CD4-positive, alpha-beta T cell treated with Interleukin-21 for 1 hour (primary cell): ENCODE results near the gene ARFIP1.
A peak's percentile ranks its signal among the peaks of the same experiment; 100 is the strongest.
"Not testable (repeated sequence)": the region's sequence is repeated elsewhere in the genome, so short reads cannot be mapped to it uniquely, and the experiment has no call there.

Source experiments
- DNase-seq: peaks from one replicate; pipeline ENCODE4 v3.0.0-alpha.2; 2020

The ARFIP1 gene, protein sequence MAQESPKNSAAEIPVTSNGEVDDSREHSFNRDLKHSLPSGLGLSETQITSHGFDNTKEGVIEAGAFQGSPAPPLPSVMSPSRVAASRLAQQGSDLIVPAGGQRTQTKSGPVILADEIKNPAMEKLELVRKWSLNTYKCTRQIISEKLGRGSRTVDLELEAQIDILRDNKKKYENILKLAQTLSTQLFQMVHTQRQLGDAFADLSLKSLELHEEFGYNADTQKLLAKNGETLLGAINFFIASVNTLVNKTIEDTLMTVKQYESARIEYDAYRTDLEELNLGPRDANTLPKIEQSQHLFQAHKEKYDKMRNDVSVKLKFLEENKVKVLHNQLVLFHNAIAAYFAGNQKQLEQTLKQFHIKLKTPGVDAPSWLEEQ

DNA sequence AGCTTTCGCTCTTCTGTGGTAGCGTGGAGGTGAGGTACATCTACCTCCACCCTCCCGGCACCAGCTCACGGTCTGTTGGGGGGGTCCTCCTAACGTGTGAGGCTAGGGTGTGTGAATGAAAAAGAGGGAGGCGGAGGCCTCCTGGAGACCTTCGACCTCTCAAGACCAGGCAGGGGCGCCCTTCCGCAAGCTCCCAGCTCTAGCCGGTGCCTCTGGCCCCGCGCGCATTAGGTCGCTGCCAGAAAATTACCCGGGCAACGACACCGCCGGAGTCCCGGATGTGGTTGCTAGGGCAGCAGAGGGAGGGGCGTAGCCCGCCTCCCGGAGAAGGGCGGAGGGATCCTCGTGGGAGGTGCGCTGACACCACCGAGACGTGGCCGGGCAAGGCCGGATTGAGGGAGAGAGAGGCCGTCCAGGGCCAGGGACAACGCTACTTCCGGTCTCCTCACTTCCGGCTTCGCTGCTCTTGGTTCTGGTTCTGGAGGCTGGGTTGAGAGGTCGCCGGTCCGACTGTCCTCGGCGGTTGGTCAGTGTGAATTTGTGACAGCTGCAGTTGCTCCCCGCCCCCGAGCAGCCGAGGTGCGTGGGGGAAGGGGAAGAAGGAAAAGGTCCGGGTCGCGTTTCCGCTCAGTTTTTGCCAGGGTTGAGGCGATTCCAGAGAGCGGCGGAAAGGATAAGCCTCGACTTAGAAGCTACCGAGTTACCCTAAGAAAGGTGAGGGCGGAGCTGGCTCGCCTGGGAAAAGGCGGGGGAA lies at the start of gene ARFIP1, which contains the start of gene TIGD4:
Gene ARFIP1 (plus strand): TSS at position 442 of the 754 bp plus-strand sequence. CDS start 49,680 bp downstream, outside the sequence.
Gene TIGD4 (minus strand): TSS at position 218 of the 754 bp plus-strand sequence. CDS start 8,726 bp downstream, outside the sequence.
- DNase-seq: peak; percentile 96

DNA sequence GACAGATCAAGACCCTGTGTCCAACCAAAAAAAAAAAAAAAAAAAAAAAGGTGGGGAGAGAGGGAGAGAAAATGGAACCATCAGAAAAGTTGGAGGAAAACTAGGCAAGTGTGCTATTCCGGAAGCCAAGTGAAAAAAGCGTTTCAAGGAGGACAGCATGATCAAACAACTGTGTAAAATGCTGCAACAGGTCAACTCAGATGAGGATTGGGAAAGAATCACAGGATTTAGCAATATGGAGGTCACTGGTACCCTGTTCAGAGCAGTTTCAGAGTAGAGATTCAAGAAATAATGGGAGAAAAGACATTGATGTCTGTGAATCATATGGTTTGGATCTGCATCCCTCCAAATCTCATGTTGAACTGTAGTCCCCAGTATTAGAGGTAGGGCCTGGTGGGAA lies 47.8 kb upstream of the ARFIP1 start:
- DNase-seq: no peak

DNA sequence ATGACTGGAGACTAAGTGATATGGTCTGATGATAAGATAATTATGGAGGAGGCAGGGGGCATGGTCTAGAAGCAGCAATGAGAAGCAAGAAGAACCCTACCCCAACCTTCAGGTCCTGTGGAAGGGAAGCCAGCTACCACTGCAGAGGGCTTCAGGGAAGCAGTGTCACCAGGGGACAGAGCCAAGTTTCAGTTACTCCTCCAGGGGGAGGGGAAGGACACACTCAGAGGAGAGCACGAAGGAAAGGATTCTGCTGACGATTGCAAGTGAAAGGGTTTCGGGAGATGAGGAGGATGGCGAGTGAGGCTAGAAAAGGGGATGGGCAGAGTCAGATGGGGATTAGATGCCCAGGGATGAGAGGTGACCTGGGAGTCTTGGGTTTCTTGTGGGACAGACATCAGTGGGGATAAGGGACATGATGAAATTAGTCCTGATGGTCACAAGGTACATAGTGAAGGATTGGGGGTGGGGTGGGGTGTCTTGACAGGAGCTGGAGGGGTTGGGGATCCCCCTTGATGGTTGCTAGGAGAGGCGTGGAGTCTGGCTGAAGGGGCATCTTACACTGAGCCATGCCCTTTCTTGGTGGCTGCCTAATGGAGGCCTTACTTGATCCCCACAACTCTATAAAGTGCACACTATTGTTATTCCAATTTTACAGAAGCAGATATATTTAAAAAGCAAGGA lies 45.6 kb upstream of the ARFIP1 start:
- DNase-seq: no peak

DNA sequence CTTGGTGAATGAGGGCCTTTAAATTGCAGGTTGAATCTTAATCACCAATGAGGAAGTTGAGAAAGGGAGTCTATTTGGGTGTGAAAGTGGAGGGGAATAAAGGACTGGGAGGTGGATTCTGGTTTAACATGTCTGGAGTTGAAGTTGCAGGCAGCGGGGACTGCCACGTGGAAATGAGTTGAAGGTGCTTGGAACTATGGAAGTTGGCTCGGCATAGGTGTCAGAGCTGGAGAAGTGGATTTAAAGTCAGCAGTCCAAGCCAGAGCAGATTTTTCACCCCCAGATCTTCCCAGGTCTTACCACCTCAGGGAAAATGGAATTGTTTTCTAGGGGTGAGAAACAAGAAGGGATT lies 45.1 kb upstream of the ARFIP1 start:
- DNase-seq: no peak

DNA sequence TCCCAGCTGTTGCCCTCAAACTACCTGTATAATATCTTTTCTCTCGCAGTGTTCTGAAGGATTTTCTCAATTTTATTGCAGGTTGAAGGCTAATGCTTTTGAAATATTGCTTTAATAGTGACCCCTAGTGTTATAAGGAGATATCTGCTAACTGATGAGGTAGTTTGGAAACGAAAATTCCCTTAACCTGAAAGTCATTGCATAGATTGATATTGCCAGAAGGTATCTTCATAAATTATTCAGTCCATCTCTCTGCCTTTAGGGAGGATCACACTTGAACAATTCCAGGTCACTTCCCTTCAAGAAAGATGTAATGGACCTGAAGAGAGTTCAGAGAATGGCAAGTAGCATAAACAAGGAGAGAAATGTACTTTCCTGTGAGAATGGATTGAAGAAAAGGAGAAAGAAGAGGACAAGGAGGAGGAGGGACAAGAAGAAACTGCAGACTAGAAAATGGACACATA lies 44.3 kb upstream of the ARFIP1 start:
- peak; percentile 38 for DNase-seq

DNA sequence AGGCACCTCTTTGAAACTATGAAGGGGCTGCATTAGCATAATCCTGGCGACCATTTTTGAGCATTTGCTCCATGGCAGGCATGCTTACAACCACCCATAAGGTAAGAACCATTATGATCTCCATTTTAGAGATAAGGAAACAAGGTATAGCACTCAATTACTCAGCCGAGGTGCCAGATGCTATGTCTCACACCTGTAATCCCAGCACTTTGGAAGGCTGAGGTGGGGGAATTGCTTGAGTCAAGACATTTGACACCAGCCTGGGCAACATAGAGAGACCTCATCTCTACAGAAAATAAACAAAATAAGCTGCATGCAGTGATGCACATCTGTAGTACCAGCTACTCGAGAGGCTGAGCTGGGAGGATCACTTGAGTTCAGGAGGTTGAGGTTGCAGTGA lies 43.8 kb upstream of the ARFIP1 start:
- no peak for DNase-seq

DNA sequence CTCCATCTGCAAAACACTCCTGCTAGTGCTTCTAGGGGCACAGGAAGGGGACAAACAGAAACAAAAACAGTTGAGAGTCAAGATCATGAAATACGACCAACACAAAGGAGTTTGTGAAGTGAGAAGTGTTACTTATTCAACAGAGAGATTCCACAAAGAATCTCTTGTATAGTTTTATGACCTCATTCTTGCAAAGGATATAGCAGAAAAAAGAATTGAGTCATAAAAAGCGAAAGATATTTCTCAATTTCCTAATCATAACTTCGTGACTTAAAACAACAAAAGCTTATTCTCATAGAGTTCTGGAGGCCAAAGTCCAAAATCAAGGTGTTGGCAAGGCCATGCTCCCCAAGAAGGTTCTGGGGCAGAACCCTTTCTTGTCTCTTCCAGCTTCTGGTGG lies 40.9 kb upstream of the ARFIP1 start:
- no peak for DNase-seq

DNA sequence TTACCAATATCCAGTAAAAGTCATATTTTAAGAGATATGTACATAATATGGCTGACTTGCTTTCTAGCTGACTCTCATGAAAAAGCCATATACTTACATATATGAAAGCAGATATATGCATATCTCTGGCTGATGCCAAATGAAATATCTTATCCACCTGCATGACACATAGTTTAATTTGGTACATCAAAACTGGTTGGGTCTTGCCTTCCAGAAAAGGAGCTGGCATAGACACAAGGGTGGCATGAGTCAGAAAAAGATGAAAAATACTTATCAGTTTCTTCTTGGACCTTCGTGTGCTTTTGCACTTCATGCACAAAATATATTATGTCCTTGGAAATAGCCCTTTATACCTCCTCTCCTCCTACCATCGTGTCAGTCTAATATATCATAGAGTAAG lies 32.3 kb upstream of the ARFIP1 start:
- no peak for DNase-seq

DNA sequence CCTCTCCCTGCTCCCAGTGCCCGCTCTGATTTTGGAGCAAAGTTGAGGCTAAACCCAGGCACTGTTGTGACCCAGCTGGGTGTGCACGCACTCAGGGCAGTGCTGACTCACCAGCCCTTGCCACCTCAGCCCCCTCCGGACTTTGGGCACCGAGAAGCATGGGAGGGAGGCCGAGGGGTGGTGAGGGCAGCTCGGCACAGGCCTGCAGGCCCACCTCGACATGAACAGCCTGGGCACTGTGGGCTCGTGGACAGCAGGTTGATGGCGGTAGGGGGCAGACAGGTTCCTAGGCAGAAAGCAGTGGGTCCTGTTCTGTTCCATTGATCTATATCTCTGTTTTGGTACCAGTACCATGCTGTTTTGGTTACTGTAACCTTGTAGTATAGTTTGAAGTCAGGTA lies 31.1 kb upstream of the ARFIP1 start:
- DNase-seq: no peak

DNA sequence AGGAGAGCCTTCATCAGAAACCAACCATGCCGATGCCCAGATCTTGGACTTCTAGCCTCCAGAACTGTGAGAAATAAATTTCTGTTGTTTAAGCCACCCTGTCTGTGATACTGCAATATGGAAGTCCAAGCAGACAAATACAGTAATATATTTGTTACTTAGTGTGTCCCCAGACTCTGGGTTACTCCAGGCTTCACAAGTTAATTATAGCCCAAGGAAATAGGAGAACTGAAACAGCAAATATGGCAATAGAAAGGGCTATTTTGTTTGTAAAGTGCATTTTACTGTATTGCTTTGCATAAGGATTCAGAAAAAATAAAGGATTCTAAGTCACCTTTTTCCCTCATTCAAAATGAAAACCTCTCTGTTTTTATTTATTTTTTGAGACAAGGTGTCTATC lies 16.0 kb upstream of the ARFIP1 start:
- DNase-seq: no peak

DNA sequence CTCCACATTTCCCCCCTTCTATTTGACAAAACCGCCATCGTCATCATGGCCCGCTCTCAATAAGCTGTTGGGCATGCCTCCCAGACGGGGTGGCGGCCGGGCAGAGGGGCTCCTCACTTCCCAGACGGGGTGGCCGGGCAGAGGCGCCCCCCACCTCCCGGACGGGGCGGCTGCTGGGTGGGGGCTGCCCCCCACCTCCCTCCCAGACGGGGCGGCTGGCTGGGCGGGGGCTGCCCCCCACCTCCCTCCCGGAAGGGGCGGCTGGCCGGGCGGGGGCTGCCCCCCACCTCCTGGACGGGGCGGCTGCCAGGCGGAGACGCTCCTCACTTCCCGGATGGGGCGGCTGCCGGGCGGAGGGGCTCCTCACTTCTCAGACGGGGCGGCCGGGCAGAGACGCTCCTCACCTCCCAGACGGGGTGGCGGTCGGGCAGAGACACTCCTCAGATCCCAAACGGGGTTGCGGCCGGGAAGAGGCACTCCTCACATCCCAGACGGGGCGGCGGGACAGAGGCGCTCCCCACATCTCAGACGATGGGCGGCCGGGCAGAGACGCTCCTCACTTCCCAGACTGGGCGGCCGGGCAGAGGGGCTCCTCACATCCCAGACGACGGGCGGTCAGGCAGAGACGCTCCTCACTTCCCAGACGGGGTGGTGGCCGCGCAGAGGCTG lies 14.6 kb upstream of the ARFIP1 start:
- DNase-seq: not testable (repeated sequence)

DNA sequence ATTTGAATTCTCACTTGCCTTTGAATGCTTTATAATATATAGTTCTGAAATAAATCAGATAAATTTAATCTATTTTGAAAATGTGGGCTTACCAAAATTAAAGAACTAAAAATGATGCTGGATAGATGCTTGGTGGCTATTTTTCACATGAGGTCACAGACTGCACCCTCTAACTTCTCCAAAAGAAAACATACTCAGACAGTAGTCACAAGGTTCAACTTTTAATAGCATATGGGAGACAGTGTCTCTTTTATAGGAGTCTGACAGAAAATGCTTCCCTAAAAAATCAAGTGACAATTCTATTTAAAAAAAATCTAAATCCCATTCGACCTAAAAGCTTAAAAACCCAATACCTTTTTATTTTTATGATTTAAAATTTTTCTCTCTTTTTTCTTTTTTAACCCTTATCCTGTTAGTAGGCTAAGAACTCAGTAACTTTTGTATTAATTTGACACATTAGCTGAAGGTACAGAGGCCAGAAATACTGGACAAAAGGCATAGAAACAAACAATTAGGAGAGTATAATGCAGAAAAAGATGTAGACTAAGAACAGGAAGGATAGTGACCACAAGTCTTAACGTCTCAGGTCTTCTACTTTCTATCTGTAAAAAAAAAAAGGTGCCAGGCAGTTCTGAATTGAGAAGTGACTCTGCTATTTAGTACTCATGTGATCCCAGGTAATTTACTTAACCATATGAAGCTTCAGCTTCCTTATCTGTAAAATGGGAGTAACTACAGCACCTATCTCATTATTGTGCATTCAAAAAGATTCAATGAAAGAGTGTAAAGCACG lies 7.8 kb upstream of the ARFIP1 start:
- DNase-seq: no peak

DNA sequence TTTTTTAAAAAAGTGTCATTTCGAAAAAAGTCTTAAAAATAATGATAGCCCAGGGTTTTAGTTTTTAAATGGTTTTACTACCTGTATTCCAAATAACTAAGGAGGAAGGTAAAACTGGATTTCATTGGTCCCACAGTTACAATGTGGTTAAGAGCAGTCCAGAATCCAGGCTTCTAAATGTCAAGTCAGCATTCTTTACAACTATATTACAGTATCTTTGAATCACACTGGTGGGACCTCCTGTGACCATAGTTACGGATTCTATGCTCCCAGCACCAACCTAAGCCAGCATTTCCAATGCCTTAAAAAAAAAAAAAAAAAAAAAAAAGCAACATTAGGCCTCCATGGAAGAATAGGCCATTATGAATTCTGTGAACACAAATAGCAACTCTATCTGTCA lies 6.4 kb upstream of the ARFIP1 start:
- no peak for DNase-seq

DNA sequence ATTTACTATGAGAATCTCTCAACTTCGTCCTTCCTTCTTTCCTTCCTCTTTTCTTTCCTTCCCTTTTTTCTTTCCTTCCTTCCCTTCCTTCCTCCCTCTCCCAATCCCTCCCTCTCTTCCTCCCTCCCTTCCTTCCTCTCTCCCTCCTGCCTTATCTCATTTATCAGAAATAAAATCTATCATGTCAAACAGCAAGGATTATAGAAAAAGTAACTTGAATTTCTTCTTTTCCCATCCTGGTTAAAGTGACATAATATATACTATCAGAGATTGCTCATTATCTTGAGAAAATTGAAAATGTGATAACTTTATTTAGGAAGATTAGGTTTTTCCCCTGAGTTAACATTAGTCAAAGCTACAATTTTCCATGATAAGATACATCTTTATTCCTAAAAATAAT lies 5.8 kb upstream of the ARFIP1 start:
- no peak for DNase-seq

DNA sequence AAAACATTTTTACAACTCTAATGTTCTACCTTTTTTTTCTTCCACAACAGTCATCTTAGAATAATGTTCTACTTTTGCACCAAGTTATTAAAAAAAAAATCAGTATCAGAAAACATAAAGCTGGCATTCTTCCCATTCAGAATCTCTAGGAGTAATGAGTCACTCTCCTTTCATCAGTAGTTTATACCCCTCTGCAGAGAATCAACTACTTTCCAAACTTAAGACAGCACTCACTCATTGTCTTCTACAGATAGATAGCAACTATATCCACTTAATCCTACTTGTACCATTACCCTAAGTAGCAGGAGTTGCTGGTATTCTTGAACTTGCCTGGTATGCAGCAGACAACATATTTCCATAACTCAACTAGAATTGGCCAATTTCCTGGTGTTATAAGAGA lies 3.4 kb upstream of the ARFIP1 start:
- DNase-seq: no peak

DNA sequence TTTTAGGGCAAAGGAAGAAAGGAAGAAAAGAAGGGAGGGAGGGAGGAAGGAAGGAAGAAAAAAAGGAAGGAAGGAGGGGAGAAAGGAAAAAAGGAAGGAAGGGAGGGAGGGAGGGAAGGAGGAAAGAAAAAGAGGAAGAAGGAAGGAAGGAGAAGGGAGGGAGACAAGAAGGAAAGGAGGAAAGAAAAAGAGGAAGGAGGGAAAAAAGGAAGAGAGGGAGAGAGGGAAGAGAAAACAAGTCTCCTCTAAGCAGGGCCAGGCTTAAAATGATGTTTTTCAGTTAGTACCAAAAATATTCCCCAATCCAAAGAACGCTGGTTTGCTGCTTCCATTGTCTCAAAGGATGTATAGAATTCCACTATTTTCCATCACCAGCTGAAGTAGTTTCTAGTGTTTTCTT lies 2.3 kb upstream of the ARFIP1 start:
- no peak for DNase-seq

DNA sequence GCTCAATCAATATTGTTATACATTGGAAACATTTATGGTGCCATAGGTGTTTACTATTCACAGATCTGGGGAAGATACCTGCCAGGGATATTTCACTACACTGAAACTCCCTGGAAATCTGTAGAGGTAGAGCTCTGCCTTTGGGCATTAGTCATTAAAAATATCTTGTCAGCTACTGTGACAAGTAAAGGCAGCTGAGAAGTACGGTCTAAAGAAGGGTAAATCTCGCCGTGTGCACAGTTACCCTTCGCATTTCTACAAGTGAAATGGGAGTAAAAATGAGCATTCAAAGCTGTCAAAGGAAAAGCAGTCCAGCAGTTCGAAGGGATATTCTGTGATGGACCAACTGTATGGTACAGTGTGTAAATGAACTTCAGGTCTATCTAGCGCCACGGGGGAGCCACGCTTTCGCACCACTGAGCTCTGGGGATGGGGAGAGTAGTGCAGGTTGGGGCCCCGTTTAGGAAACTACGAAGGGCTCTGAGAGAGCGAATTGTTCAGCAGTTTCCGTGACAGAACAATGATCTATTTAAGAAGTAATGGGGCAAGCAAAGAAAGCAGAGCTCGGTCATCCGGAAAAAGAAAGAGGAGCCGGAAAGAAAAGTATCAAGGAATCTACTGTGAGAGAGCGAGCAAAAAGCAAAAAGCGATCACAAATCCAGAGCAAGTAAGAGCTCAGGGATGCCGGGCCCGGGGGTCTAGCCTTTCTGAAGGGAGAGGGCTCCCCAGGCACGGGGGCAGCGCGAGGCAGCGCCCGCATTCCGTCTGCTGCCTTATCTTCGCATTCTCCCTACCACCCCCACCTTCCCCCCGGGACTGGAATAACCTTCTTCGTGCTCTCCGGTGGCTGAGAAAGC lies 870 bp upstream of the ARFIP1 start:
- DNase-seq: peak; percentile 36

DNA sequence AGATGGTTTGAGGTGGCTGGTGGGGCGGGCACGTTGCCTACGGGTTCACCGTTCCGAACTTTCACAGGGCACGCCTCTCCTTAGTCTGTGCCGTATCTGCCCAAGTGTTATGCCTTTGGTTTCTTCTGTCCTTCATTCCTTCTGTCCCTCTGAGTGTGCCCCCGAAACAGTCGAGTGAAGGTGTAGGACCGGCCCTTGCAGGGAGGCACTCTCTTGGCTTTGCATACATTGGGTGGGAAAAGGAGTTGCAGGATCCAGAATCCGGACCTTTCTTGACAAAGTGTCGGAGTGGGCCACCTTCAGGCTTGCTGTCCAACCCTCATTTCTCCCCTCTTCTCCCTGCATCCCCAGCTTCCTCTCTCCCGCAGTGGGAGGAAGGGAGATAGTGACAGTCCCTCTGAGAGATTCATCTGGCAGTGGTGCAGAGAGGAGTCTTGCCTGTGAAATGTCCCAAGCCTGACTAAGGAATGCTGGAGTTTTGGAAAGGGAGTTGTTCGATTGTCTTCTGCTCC lies 569 bp downstream of the ARFIP1 start:
- DNase-seq: no peak

DNA sequence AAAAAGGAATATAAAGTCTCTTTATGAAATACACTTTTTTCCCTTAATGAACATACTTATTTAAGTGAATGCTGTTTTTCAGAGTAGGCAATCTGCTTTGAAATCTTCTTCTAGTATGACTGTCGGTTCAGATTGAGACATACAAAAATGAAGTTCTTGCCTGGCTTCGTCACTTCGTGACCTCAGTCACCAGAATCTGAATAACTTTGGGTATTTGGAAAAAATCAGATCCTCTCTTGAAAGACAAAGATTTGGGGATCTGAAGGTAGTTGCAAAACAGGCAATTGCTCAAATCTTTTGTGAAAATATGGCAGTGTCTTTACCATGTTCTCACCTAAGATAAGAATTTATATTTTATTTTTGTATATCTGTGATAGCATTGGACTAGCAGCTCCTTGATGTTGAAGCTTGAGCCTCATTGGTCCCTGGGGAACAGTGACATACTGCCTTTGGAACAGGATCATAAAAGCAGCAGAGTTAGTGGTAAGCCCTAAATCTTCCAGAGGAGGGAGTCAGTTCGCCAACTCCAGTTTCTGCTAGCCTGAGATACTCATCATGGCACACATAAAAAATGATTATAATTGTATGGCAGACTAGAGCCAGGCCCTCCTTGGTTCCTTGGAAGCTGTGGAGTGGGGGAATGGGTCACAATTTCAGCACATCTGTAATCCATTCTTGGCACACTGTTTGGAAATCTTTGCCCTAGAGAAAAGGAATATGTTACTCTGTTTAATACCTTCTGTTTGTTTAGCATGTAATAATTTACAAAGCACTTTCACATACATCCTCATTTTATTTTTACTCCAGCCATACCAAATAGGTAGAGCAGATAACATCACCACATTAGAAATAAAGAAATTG lies 5.0 kb downstream of the ARFIP1 start:
- DNase-seq: no peak
